ENCODE results near the gene IMMP2L. TPM values are rescaled to one million over a fixed set of nuclear protein-coding genes. Genes with fewer than 3 reads are reported as not detected.

IMMP2L gene
- total and polyA plus RNA-seq, 2 of the 8 experiments (the other 6 are each of a cell fraction or from before 2014, with no cell fraction given): 2.3 to 10.1 TPM

GRCh38 chr7:110863258-110863657 is 699.0 kb downstream of the IMMP2L start:
- no peak overlapping the region for H3K4me3 ChIP-seq (ENCODE audit: extremely low read depth in 1 of 4, insufficient read depth in 2 of 4, low read depth in 3 of 4, low read length in 4 of 4)
- no peak overlapping the region for H4K8ac ChIP-seq (ENCODE audit: extremely low read depth, insufficient read depth, low read length)
- no peaks in the 10 kb centered on the region for H3K79me1 ChIP-seq (ENCODE audit: low read depth, low read length)
- 86% methylated on average over 2 of the region's 2 CpGs; no CpG with 5 or more reads in 1 of the 2 experiments for WGBS, 2 experiments (ENCODE audit: extremely low coverage in 1 of 2, insufficient coverage in 1 of 2, insufficient read length in 1 of 2, insufficient replicate concordance in 2 of 2, low coverage in 1 of 2, low lambda C conversion rate in 2 of 2, missing lambda C conversion rate in 1 of 2)
- H3K23me2 ChIP-seq (ENCODE audit: low read depth, low read length): no peaks in the 10 kb centered on the region
- TF ChIP-seq RXRA (IDR thresholded peaks at IDR 0.05; ENCODE audit: insufficient read depth, low read depth, low read length): no peak
- TF ChIP-seq EGR1 (IDR thresholded peaks at IDR 0.05; ENCODE audit: borderline replicate concordance, low read depth, low read length): no peak
- no peak for TF ChIP-seq RNF2 (IDR thresholded peaks at IDR 0.05; ENCODE audit: borderline replicate concordance, low read depth, low read length, missing control alignments, poor library complexity, severe bottlenecking)
- TF ChIP-seq CREB1 (IDR thresholded peaks at IDR 0.05): no peak
- no peak for TF ChIP-seq CTCF (IDR thresholded peaks at IDR 0.05; ENCODE audit: control extremely low read depth in 1 of 3, insufficient read depth in 1 of 3, low read depth in 1 of 3, low read length in 3 of 3)
- TF ChIP-seq EZH2 (IDR thresholded peaks at IDR 0.05; ENCODE audit: low read depth, low read length, severe bottlenecking): no peak
- no peak for TF ChIP-seq CEBPB (IDR thresholded peaks at IDR 0.05; ENCODE audit: low read depth, low read length)
- no peak for TF ChIP-seq POU5F1 (IDR thresholded peaks at IDR 0.05; ENCODE audit: low read depth, low read length)
- TF ChIP-seq POLR2AphosphoS5 (IDR thresholded peaks at IDR 0.05; ENCODE audit: low read depth, low read length): no peak
- TF ChIP-seq MAFK (IDR thresholded peaks at IDR 0.05; ENCODE audit: low read depth, low read length): no peak
- TF ChIP-seq KDM5A (IDR thresholded peaks at IDR 0.05; ENCODE audit: low read length): no peak
- no peak for TF ChIP-seq SIRT6 (IDR thresholded peaks at IDR 0.05; ENCODE audit: low read length)
- no peak for TF ChIP-seq CBX5 (IDR thresholded peaks at IDR 0.05; ENCODE audit: low read depth, low read length)
- no peak overlapping the region for H2AK5ac ChIP-seq (ENCODE audit: low read depth, low read length)
- H3K14ac ChIP-seq (ENCODE audit: insufficient read length): no peak overlapping the region
- no peak overlapping the region for H2BK5ac ChIP-seq (ENCODE audit: low read depth, low read length)
- no peaks in the 10 kb centered on the region for H4K20me1 ChIP-seq (replicated peaks in 1 of 2; ENCODE audit: control insufficient read depth in 1 of 2, insufficient read depth in 2 of 2, low read length in 2 of 2)
- no peak overlapping the region for H2AFZ ChIP-seq (ENCODE audit: low read length)
- DNase-seq (ENCODE audit: low read depth in 1 of 2, low spot score in 2 of 2) (no peak), FAIRE-seq (no peak)
- H2BK15ac ChIP-seq (ENCODE audit: low read length): no peak overlapping the region
- H3K4me2 ChIP-seq (ENCODE audit: insufficient read depth in 1 of 2, low read depth in 2 of 2, low read length in 2 of 2): no peak overlapping the region
- no peak overlapping the region for H3K56ac ChIP-seq (replicated peaks; ENCODE audit: insufficient read length, low read depth, low read length)
- no peak overlapping the region for H3K27ac ChIP-seq (ENCODE audit: low read depth, low read length)
- POLR2A ChIA-PET (ENCODE audit: partially characterized antibody): no interaction called here
- CTCF ChIA-PET (ENCODE audit: partially characterized antibody): no interaction called here
- H3K4me1 ChIP-seq (replicated peaks in 1 of 4; ENCODE audit: control insufficient read depth in 3 of 4, insufficient read depth in 4 of 4, low read length in 3 of 4): no peaks in the 10 kb centered on the region; a peak in 1 of 7 replicates
- no peak overlapping the region for H2BK20ac ChIP-seq (ENCODE audit: low read length)
- H3K9ac ChIP-seq (replicated peaks in 1 of 4; ENCODE audit: extremely low read depth in 1 of 4, low read depth in 3 of 4, low read length in 3 of 4): no peak overlapping the region
- H3K9me3 ChIP-seq (ENCODE audit: insufficient read depth in 2 of 2, low read depth in 1 of 2, low read length in 1 of 2): no peaks in the 10 kb centered on the region
- no peak overlapping the region for H4K91ac ChIP-seq (replicated peaks; ENCODE audit: insufficient read length, low read length)
- H3K18ac ChIP-seq (ENCODE audit: extremely low read depth, low read length): no peak overlapping the region
- H3K27me3 ChIP-seq (replicated peaks in 1 of 4; ENCODE audit: control insufficient read depth in 3 of 4, extremely low read depth in 1 of 4, insufficient read depth in 3 of 4, low read length in 3 of 4): no peaks in the 10 kb centered on the region
- H3K23ac ChIP-seq (ENCODE audit: insufficient read length): no peak overlapping the region
- H2BK12ac ChIP-seq (ENCODE audit: low read depth, low read length): no peak overlapping the region
- H4K5ac ChIP-seq (ENCODE audit: insufficient read length, low read depth, low read length): no peak overlapping the region
- no peaks in the 10 kb centered on the region for H3K79me2 ChIP-seq (ENCODE audit: control insufficient read depth in 1 of 2, insufficient read depth in 2 of 2, low read length in 2 of 2)
- no peak overlapping the region for H3K4ac ChIP-seq (replicated peaks; ENCODE audit: insufficient read length, low read depth, low read length)
- no peaks in the 10 kb centered on the region for H3K36me3 ChIP-seq (ENCODE audit: control insufficient read depth in 2 of 4, insufficient read depth in 4 of 4, low read length in 3 of 4)
- no peak overlapping the region for H2BK120ac ChIP-seq (replicated peaks; ENCODE audit: low read depth, low read length)

All from H1 (cell line).